CD4-positive, alpha-beta T cell (primary cell): Measurements from ENCODE around the gene COX4I1. TPM values are rescaled to one million over a fixed set of nuclear protein-coding genes. Genes with fewer than 3 reads are reported as not detected.

Experiments used
- ATAC-seq: fragments of 200-7000 bp; cut with Tn5 transposase; one replicate; pipeline ENCODE4 v1.10.0; 2022; ENCODE audit warnings: mild to moderate bottlenecking; ENCODE audit not compliant: poor library complexity
- CTCF ChIA-PET: fragments of 350-600 bp; sonication (Branson Sonifier 250); formaldehyde crosslinking; loops from one replicate; lab custom pipeline; 2021; ENCODE audit warnings: antibody characterized with exemption, inconsistent platforms; lab: Charles Lee
- POLR2A ChIA-PET: fragments of 350-600 bp; sonication (Branson Sonifier 250); formaldehyde crosslinking; loops from one replicate; lab custom pipeline; 2021; ENCODE audit warnings: antibody characterized with exemption, inconsistent platforms; lab: Charles Lee
- DNase-seq, 14 experiments: peaks; one replicate each; pipeline ENCODE4 v3.0.0-alpha.2; 2013 to 2020; ENCODE audit warnings: mixed read lengths in 2 of 14
- H3K27ac ChIP-seq, 2 donors: one replicate each; pipeline versions ENCODE4 v1.5.1 to v1.7.0; 2013; ENCODE audit warnings: low read length in 2 of 2, low read depth in 1 of 2, mild to moderate bottlenecking in 1 of 2
- H3K27me3 ChIP-seq, 2 experiments: 1 replicate in 1 of 2; 2 replicates in 1 of 2; pipeline versions ENCODE4 v1.6.1 to v1.7.0; 2013; ENCODE audit warnings: low read length in 2 of 2, control low read depth in 1 of 2, mild to moderate bottlenecking in 1 of 2, moderate library complexity in 1 of 2; ENCODE audit not compliant: insufficient read depth in 2 of 2, control insufficient read depth in 1 of 2
- H3K36me3 ChIP-seq: one replicate; pipeline ENCODE4 v1.6.1; 2013; ENCODE audit warnings: low read length, control low read depth; ENCODE audit not compliant: insufficient read depth
- H3K4me1 ChIP-seq: one replicate; pipeline ENCODE4 v1.6.1; 2013; ENCODE audit warnings: low read length, control low read depth; ENCODE audit not compliant: insufficient read depth
- H3K4me3 ChIP-seq: one replicate; pipeline ENCODE4 v1.5.1; 2013; ENCODE audit warnings: mild to moderate bottlenecking, low read length, moderate library complexity
- H3K9me3 ChIP-seq, 2 experiments: 1 replicate in 1 of 2; 2 replicates in 1 of 2; pipeline versions ENCODE4 v1.6.1 to v1.7.0; 2013; ENCODE audit warnings: low read length in 2 of 2, mild to moderate bottlenecking in 2 of 2, control low read depth in 1 of 2, moderate library complexity in 1 of 2; ENCODE audit not compliant: control insufficient read depth in 1 of 2, insufficient read depth in 1 of 2
- H3K27ac Mint-ChIP-seq: one replicate; pipeline ENCODE4 v1.8.0; 2020; ENCODE audit warnings: mixed read lengths
- H3K27me3 Mint-ChIP-seq: one replicate; pipeline ENCODE4 v1.8.0; 2021; ENCODE audit warnings: mixed read lengths
- H3K36me3 Mint-ChIP-seq: one replicate; pipeline ENCODE4 v1.8.0; 2021; ENCODE audit warnings: low read depth, mixed read lengths
- H3K4me1 Mint-ChIP-seq: one replicate; pipeline ENCODE4 v1.8.0; 2021; ENCODE audit warnings: low read depth, mixed read lengths
- H3K4me3 Mint-ChIP-seq: one replicate; pipeline ENCODE4 v1.8.0; 2020; ENCODE audit warnings: mild to moderate bottlenecking, mixed read lengths
- H3K9me3 Mint-ChIP-seq: one replicate; pipeline ENCODE4 v1.8.0; 2020; ENCODE audit warnings: mixed read lengths
- intact Hi-C, 2 experiments: fragments of 100-400 bp; cut with DNase I in 1 of 2; cut with micrococcal nuclease in 1 of 2; formaldehyde crosslinking; loops; one replicate each; pipeline versions ENCODE4 v1.15.1 to v1.9.0; 2023 to 2025; cut with DNase I, micrococcal nuclease
- polyA plus RNA-seq, 2 donors: library from polyadenylated mRNA; unstranded; fragments of 120-200 nt; gene quantifications; one replicate each; pipeline ENCODE4 v1.2.1, GENCODE V29; 2013
- total RNA-seq, 174 experiments: library from RNA in 2 of 174; stranded (reverse) in 2 of 174; gene quantifications; one replicate each; pipeline ENCODE4 v1.2.3 and lab custom pipeline; 2021 to 2026
- TF ChIP-seq, protein P1 (sequence below): fragments of 200-600 bp; IDR thresholded peaks from one replicate; pipeline ENCODE4 v1.8.0; 2022; ENCODE audit warnings: antibody characterized with exemption, mild to moderate bottlenecking

The COX4I1 gene
- total RNA-seq (100 to 1,000 TPM; 749 to 750 TPM), total RNA-seq (lab: John Stamatoyannopoulos, UW) (162 to 362 (median 233) reads per million in 172 experiments)
- 701 TPM for polyA plus RNA-seq (2013, experiment 1 of 2)
- 621 TPM for polyA plus RNA-seq (2013, experiment 2 of 2)

DNA sequence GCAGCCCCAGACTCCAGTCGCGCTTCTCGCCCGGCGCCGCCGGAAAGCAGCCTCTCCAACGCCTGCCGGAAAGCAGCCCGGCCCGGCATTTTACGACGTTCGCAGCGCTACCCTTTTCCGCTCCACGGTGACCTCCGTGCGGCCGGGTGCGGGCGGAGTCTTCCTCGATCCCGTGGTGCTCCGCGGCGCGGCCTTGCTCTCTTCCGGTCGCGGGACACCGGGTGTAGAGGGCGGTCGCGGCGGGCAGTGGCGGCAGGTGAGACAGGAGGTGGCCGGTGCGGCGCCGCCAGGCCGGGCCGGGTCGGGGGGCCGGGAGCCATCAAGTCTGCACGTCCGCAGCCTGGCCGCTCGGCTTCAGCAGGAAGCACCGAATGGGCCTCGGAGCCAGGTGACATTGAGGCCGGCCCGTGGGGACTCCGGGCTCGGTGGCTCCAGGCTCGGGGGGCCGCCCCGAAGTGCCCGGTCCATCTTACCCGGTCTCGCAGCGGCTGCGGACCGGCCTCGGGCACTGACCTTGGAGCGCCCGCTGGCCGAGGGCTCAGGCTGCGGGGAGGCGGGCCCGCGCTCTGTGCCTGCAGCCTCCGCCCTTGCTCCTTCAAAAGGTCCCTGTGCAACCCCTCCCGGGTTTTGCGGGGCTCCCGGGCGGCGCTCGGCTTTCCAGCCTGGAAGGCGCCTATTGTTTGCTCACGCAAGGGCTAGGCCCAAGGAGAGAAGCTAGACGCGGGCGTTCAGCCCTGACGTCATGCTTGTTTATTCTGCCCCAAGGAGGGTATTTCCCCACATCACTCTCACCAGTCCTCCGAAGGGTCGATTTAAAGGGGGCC is at the start of gene COX4I1, which contains the start of gene EMC8:
Gene COX4I1, plus strand, starts transcription at position 199 of the 824 bp plus-strand sequence. CDS start 1,511 bp downstream, outside the sequence.
Gene EMC8, minus strand, starts transcription at position 48 of the 824 bp plus-strand sequence. CDS start 249 bp downstream, outside the sequence.
- Mint-ChIP-seq H3K27me3 (no peaks in the 10 kb centered on the region), H3K27ac (peak within 1 kb of the TSS; percentile 99), H3K4me1 (peaks cover 78% of the 10 kb centered on the region), H3K36me3 (peaks cover 86% of the 10 kb centered on the region), H3K4me3 (peak within 1 kb of the TSS; percentile 97), H3K9me3 (no peaks in the 10 kb centered on the region)
- ChIA-PET POLR2A (interaction anchor here (1.0 kb wide), 1 partner anchor 136 kb away, joined by 5 read pairs; no protein-coding TSS in a partner anchor), CTCF (interaction anchor here (2.3 kb wide), 1 partner anchor 21 kb away, joined by 13 read pairs; no protein-coding TSS in a partner anchor)
- ATAC-seq (peak; percentile 79), DNase-seq (peak; percentile 85 to 96 (median 90))
- intact Hi-C loops, result loop anchor here in 1 of 2 experiments (5.0 to 10.0 kb wide), 4 partner anchors 112 to 1615 kb away; partner anchors contain the start of genes GINS2, MTHFSD, TAF1C and ZDHHC7
- Histone ChIP-seq H3K9me3 (no peaks in the 10 kb centered on the region), H3K36me3 (peaks cover 57% of the 10 kb centered on the region), H3K4me1 (peaks cover 40% of the 10 kb centered on the region), H3K4me3 (peak within 1 kb of the TSS; percentile 84), H3K27me3 (no peaks in the 10 kb centered on the region), H3K27ac (peak within 1 kb of the TSS; percentile 61 to 95)
- TF ChIP-seq, protein P1, sequence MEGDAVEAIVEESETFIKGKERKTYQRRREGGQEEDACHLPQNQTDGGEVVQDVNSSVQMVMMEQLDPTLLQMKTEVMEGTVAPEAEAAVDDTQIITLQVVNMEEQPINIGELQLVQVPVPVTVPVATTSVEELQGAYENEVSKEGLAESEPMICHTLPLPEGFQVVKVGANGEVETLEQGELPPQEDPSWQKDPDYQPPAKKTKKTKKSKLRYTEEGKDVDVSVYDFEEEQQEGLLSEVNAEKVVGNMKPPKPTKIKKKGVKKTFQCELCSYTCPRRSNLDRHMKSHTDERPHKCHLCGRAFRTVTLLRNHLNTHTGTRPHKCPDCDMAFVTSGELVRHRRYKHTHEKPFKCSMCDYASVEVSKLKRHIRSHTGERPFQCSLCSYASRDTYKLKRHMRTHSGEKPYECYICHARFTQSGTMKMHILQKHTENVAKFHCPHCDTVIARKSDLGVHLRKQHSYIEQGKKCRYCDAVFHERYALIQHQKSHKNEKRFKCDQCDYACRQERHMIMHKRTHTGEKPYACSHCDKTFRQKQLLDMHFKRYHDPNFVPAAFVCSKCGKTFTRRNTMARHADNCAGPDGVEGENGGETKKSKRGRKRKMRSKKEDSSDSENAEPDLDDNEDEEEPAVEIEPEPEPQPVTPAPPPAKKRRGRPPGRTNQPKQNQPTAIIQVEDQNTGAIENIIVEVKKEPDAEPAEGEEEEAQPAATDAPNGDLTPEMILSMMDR, result no peak

DNA sequence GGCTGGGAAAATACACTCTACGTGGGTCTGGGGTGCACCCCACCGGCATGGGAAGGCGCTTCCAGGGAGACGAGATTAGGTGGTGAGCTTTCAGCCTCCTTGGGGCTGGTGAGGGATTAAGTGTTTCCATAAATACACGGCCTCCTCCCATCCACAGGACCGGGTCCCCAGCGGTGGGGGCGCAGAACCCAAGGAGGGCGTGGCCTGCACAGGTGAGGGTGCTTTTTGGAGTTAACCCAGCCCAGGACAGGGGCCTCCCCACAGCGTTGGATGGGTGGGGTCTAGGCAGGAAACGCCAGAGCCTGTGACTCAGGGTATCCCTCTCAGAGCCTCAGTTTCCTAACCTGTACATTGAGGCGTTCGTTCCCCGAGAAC is 49.7 kb upstream of the COX4I1 start:
- ChIA-PET POLR2A (no interaction called here), CTCF (no interaction called here)
- Mint-ChIP-seq H3K27ac (no peak overlapping the region), H3K4me3 (peak overlapping the region; percentile 88), H3K36me3 (no peaks in the 10 kb centered on the region), H3K27me3 (peaks cover 38% of the 10 kb centered on the region), H3K4me1 (peaks cover 5% of the 10 kb centered on the region), H3K9me3 (no peaks in the 10 kb centered on the region)
- Histone ChIP-seq H3K27me3 (peaks cover 37 to 40% of the 10 kb centered on the region in 2 experiments), H3K36me3 (no peaks in the 10 kb centered on the region), H3K27ac (no peak overlapping the region), H3K9me3 (peaks cover 0 to 6% of the 10 kb centered on the region in 2 experiments), H3K4me1 (peaks cover 16% of the 10 kb centered on the region), H3K4me3 (peak overlapping the region; percentile 44)
- DNase-seq (no peak), ATAC-seq (no peak)
- TF ChIP-seq, protein P1, result no peak
- intact Hi-C loops, result no loop called here

GRCh38 chr16:85750146-85750826 is 49.2 kb upstream of the COX4I1 start:
- intact Hi-C loops, result no loop called here
- CTCF ChIA-PET, result no interaction called here
- Mint-ChIP-seq H3K36me3 (no peaks in the 10 kb centered on the region), H3K4me1 (peaks cover 5% of the 10 kb centered on the region), H3K9me3 (no peaks in the 10 kb centered on the region), H3K27ac (no peak overlapping the region), H3K4me3 (peak overlapping the region; percentile 88), H3K27me3 (peaks cover 38% of the 10 kb centered on the region)
- Histone ChIP-seq H3K9me3 (peaks cover 0 to 6% of the 10 kb centered on the region in 2 experiments), H3K4me1 (peaks cover 16% of the 10 kb centered on the region), H3K4me3 (peak overlapping the region; percentile 44), H3K36me3 (no peaks in the 10 kb centered on the region), H3K27me3 (peaks cover 37 to 40% of the 10 kb centered on the region in 2 experiments), H3K27ac (no peak overlapping the region)
- TF ChIP-seq, protein P1, result no peak
- ATAC-seq, result peak; percentile 48
- DNase-seq, result peak in 2 of 14 experiments; percentile 4 to 28
- POLR2A ChIA-PET, result interaction anchor here (0.8 kb wide), 1 partner anchor 12 kb away, joined by 3 read pairs; no protein-coding TSS in a partner anchor
